HepG2 (cell line): ENCODE measurements around the gene DEPDC5. TPM values are rescaled to one million over a fixed set of nuclear protein-coding genes. Genes with fewer than 3 reads are reported as not detected.

ENCODE experiments used
- ATAC-seq: fragments of 200-7000 bp; cut with Tn5 transposase; 3 replicates; pipeline ENCODE4 v1.9.1; 2020; ENCODE audit warnings: mild to moderate bottlenecking, moderate library complexity
- BruUV-seq: library from RNA; stranded (reverse); fragments of 400-500 nt; replicated peaks from 2 replicates; lab custom pipeline; 2021; lab: Mats Ljungman, UMichigan
- CTCF ChIA-PET: fragments of 300-600 bp; formaldehyde crosslinking; extraction: SDS; loops from one replicate; lab custom pipeline; 2021; ENCODE audit warnings: low total read pairs, inconsistent platforms, low intra/inter-chr PET ratio; lab: Yijun Ruan, JAX
- POLR2A ChIA-PET: fragments of 350-600 bp; sonication (Branson Sonifier 250); formaldehyde crosslinking; loops from one replicate; lab custom pipeline; 2020; ENCODE audit warnings: antibody characterized with exemption, inconsistent platforms; lab: Yijun Ruan, JAX
- DNase-seq: peaks from one replicate; pipeline ENCODE4 v3.0.0-alpha.2; 2015; ENCODE audit warnings: low spot score
- FAIRE-seq: peaks from 3 replicates; lab custom pipeline; 2011; peaks lifted over from hg19 to GRCh38; lab: Jason Lieb, UNC
- H2AFZ ChIP-seq: one replicate; pipeline ENCODE4 v1.6.1; 2011; ENCODE audit warnings: low read length, inconsistent platforms
- H3K27ac ChIP-seq: fragments of 300-600 bp; 3 replicates; pipeline ENCODE4 v1.8.0; 2011; ENCODE audit warnings: mixed run types, mild to moderate bottlenecking, mixed read lengths, low read length, inconsistent platforms; ENCODE audit not compliant: insufficient read depth; ENCODE audit errors: extremely low read length
- H3K27me3 ChIP-seq, 2 experiments: fragments of 200-600 bp in 1 of 2; 2 replicates in 1 of 2; 3 replicates in 1 of 2; pipeline versions ENCODE4 v1.6.0 to v1.8.0; 2011; ENCODE audit warnings: low read length in 2 of 2, mild to moderate bottlenecking in 2 of 2, moderate library complexity in 2 of 2, inconsistent platforms in 1 of 2; ENCODE audit not compliant: insufficient read depth in 2 of 2, control insufficient read depth in 1 of 2
- H3K36me3 ChIP-seq, 2 experiments: fragments of 200-600 bp in 1 of 2; replicated peaks in 1 of 2; 2 replicates in 1 of 2; 3 replicates in 1 of 2; pipeline versions ENCODE4 v1.5.1 to v1.8.0; 2011; ENCODE audit warnings: low read length in 2 of 2, inconsistent platforms in 1 of 2; ENCODE audit not compliant: insufficient read depth in 2 of 2, control insufficient read depth in 1 of 2
- H3K4me1 ChIP-seq: 2 replicates; pipeline ENCODE4 v1.5.1; 2012; ENCODE audit warnings: low read length, inconsistent platforms; ENCODE audit not compliant: insufficient read depth
- H3K4me2 ChIP-seq: 2 replicates; pipeline ENCODE4 v1.6.0; 2011; ENCODE audit warnings: low read depth, low read length, inconsistent platforms
- H3K4me3 ChIP-seq, 3 experiments: fragments of 200-600 bp in 1 of 3; sonication (generic), shearing (Covaris generic) in 1 of 3; replicated peaks in 1 of 3; 2 replicates each; pipeline ENCODE4 v1.5.1; 2011 to 2016; ENCODE audit warnings: low read length in 3 of 3, inconsistent platforms in 2 of 3, low read depth in 2 of 3, mild to moderate bottlenecking in 2 of 3, control low read depth in 1 of 3, mixed read lengths in 1 of 3; ENCODE audit not compliant: insufficient read depth in 1 of 3
- H3K79me2 ChIP-seq: one replicate; pipeline ENCODE4 v1.6.1; 2011; ENCODE audit warnings: low read length, inconsistent platforms; ENCODE audit not compliant: insufficient read depth
- H3K9ac ChIP-seq: 2 replicates; pipeline ENCODE4 v1.6.0; 2011; ENCODE audit warnings: mild to moderate bottlenecking, low read depth, low read length, inconsistent platforms; ENCODE audit not compliant: insufficient read depth
- H3K9me3 ChIP-seq: 2 replicates; pipeline ENCODE4 v1.5.1; 2012; ENCODE audit warnings: mild to moderate bottlenecking, low read length
- H4K20me1 ChIP-seq: 2 replicates; pipeline ENCODE4 v1.6.0; 2011; ENCODE audit warnings: inconsistent platforms, mild to moderate bottlenecking, low read length, moderate library complexity; ENCODE audit not compliant: insufficient read depth
- AGO2 ChIP-seq: fragments of 200-400 bp; formaldehyde crosslinking; optimal IDR thresholded peaks from 2 replicates; pipeline ENCODE3; 2017; ENCODE audit warnings: mild to moderate bottlenecking, low read depth, low read length, moderate library complexity
- ATRX ChIP-seq: sonication (generic); formaldehyde crosslinking; IDR thresholded peaks from 2 replicates; pipeline ENCODE4 v1.4.0; 2020; ENCODE audit warnings: missing genetic modification reagents, borderline replicate concordance
- CBX2 ChIP-seq, 2 experiments: fragments of 200-600 bp in 1 of 2; sonication (generic); formaldehyde crosslinking in 1 of 2; IDR thresholded peaks; 2 replicates each; pipeline versions ENCODE4 v1.7.0 to v1.8.1; 2018 to 2022; ENCODE audit warnings: low read depth in 2 of 2, low read length in 1 of 2, mild to moderate bottlenecking in 1 of 2, missing genetic modification reagents in 1 of 2
- FOXA3 ChIP-seq: IDR thresholded peaks from 2 replicates; pipeline ENCODE4 v1.6.1; 2016; ENCODE audit warnings: missing genetic modification reagents, missing compliant biosample characterization
- HOXD1 ChIP-seq: sonication (generic); formaldehyde crosslinking; IDR thresholded peaks from 2 replicates; pipeline ENCODE4 v1.5.0; 2020; ENCODE audit warnings: missing genetic modification reagents
- KDM3A ChIP-seq: IDR thresholded peaks from 2 replicates; pipeline ENCODE4 v1.6.1; 2018; ENCODE audit warnings: low read depth, missing compliant biosample characterization
- NCOA2 ChIP-seq: sonication (generic); formaldehyde crosslinking; IDR thresholded peaks from 2 replicates; pipeline ENCODE4 v1.8.0; 2022; ENCODE audit warnings: inconsistent platforms
- TSC22D2 ChIP-seq: sonication (generic); formaldehyde crosslinking; IDR thresholded peaks from 2 replicates; pipeline ENCODE4 v1.5.1; 2020; ENCODE audit warnings: missing genetic modification reagents, mild to moderate bottlenecking, borderline replicate concordance
- ZNF230 ChIP-seq: sonication (generic); formaldehyde crosslinking; IDR thresholded peaks from 2 replicates; pipeline ENCODE4 v1.4.0; 2020; ENCODE audit warnings: mild to moderate bottlenecking, missing genetic modification reagents
- ZNF446 ChIP-seq: sonication (generic); formaldehyde crosslinking; IDR thresholded peaks from 2 replicates; pipeline ENCODE4 v1.5.0; 2020; ENCODE audit warnings: mild to moderate bottlenecking, missing genetic modification reagents
- ZNF607 ChIP-seq: sonication (generic); formaldehyde crosslinking; IDR thresholded peaks from 2 replicates; pipeline ENCODE4 v1.5.1; 2020; ENCODE audit warnings: missing genetic modification reagents, mild to moderate bottlenecking, borderline replicate concordance
- ZNF83 ChIP-seq: sonication (generic); formaldehyde crosslinking; IDR thresholded peaks from 2 replicates; pipeline ENCODE4 v1.4.0; 2020; ENCODE audit warnings: missing genetic modification reagents, mild to moderate bottlenecking, borderline replicate concordance
- ZZZ3 ChIP-seq: sonication (generic); formaldehyde crosslinking; IDR thresholded peaks from 2 replicates; pipeline ENCODE4 v1.4.0; 2020; ENCODE audit warnings: missing genetic modification reagents, mild to moderate bottlenecking, borderline replicate concordance
- WGBS: methylation state at CpG from one replicate; pipeline ENCODE4 v1.1.6; 2017; ENCODE audit warnings: low lambda C conversion rate; 5-methylcytosine and 5-hydroxymethylcytosine counted together
- in situ Hi-C: cut with HindIII; loops from 2 replicates; pipeline ENCODE4 v1.10.0; 2017; ENCODE audit warnings: low pct_unique_long_range_greater_than_20kb; ENCODE audit not compliant: extremely low pct_ligation_motif_present
- intact Hi-C: fragments of 100-400 bp; cut with micrococcal nuclease; formaldehyde crosslinking; loops from one replicate; pipeline ENCODE4 v1.10.0; 2022; ENCODE audit not compliant: unreplicated experiment
- polyA plus RNA-seq, 8 experiments: library from polyadenylated mRNA; depleted of rRNA in 3 of 8; stranded (reverse) in 7 of 8; unstranded in 1 of 8; fragments of >200 nt; fragmentation: Illumina TruSeq in 4 of 8; extraction: Trizol in 4 of 8; gene quantifications; 2 replicates each; pipeline versions ENCODE4 v1.2.1 to v1.2.3, GENCODE V29; 2011 to 2016; ENCODE audit warnings: low read depth in 4 of 8, missing spikeins in 1 of 8, mixed read lengths in 1 of 8; ENCODE audit not compliant: insufficient read depth in 1 of 8
- total RNA-seq, 5 experiments: library from RNA; depleted of rRNA; stranded (reverse); fragments of >200 nt; fragmentation: Illumina TruSeq; extraction: Trizol; gene quantifications; 2 replicates each; pipeline ENCODE4 v1.2.3, GENCODE V29; 2016; ENCODE audit warnings: low read depth in 1 of 5
- TF ChIP-seq, protein P1 (sequence below): sonication (generic); formaldehyde crosslinking; IDR thresholded peaks from 2 replicates; pipeline ENCODE4 v1.8.0; 2022; ENCODE audit warnings: mild to moderate bottlenecking, missing genetic modification reagents; ENCODE audit not compliant: insufficient replicate concordance
- TF ChIP-seq, protein P2 (sequence below): sonication (generic); formaldehyde crosslinking; IDR thresholded peaks from 2 replicates; pipeline ENCODE4 v1.4.0; 2020; ENCODE audit warnings: mild to moderate bottlenecking, missing genetic modification reagents
- TF ChIP-seq, protein P3 (sequence below): sonication (generic); formaldehyde crosslinking; IDR thresholded peaks from 2 replicates; pipeline ENCODE4 v1.9.0; 2022; ENCODE audit warnings: low read depth, missing genetic modification reagents

DEPDC5 gene
- total and polyA plus RNA-seq, 2 of the 13 experiments (the other 11 are each of a cell fraction or from before 2014, with no cell fraction given): 9.8 to 12.4 TPM

DNA sequence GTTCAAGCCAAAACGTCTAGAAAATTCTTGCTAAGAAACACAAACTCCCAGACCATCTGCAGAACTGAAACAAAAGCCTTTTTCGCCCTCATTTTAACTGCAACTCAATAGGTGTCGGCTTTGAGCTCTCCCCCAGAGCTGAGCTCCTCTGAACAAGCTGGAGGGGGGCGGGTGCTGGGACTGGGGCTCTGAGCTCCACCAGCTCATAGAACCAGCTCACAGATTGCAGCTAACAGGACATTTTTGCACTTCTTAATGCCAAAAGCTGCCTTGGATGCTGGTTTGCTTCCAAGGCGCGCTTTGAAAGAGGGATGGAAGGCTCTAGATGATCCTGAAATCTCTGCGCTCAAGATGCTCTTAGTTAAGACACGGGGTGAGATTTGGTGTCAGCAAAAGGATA lies 184.5 kb downstream of the DEPDC5 start:
- CTCF ChIA-PET: no interaction called here
- 57% methylated on average over 8 of the region's 8 CpGs for WGBS

More for the DNA sequence above, 184.5 kb downstream of the DEPDC5 start:
- Histone ChIP-seq H3K4me3 (no peak overlapping the region), H3K4me2 (no peak overlapping the region), H3K9me3 (no peaks in the 10 kb centered on the region), H3K9ac (no peak overlapping the region), H3K4me1 (peaks cover 42% of the 10 kb centered on the region), H3K36me3 (no peaks in the 10 kb centered on the region), H4K20me1 (no peaks in the 10 kb centered on the region), H3K27me3 (peaks cover 0 to 10% of the 10 kb centered on the region in 2 experiments; a peak in 1 of 5 replicates), H3K79me2 (no peaks in the 10 kb centered on the region), H3K27ac (no peak overlapping the region), H2AFZ (no peak overlapping the region)
- in situ Hi-C loops: no loop called here
- ATAC-seq: no peak
- TF ChIP-seq, protein P1, sequence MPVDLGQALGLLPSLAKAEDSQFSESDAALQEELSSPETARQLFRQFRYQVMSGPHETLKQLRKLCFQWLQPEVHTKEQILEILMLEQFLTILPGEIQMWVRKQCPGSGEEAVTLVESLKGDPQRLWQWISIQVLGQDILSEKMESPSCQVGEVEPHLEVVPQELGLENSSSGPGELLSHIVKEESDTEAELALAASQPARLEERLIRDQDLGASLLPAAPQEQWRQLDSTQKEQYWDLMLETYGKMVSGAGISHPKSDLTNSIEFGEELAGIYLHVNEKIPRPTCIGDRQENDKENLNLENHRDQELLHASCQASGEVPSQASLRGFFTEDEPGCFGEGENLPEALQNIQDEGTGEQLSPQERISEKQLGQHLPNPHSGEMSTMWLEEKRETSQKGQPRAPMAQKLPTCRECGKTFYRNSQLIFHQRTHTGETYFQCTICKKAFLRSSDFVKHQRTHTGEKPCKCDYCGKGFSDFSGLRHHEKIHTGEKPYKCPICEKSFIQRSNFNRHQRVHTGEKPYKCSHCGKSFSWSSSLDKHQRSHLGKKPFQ (CRISPR knock-in tag): no peak
- no peak for TF ChIP-seq FOXA3 (CRISPR knock-in tag)
- TF ChIP-seq KDM3A (CRISPR knock-in tag): no peak
- no peak for TF ChIP-seq ZNF83 (CRISPR knock-in tag)
- TF ChIP-seq TSC22D2 (CRISPR knock-in tag): no peak
- TF ChIP-seq, protein P2, sequence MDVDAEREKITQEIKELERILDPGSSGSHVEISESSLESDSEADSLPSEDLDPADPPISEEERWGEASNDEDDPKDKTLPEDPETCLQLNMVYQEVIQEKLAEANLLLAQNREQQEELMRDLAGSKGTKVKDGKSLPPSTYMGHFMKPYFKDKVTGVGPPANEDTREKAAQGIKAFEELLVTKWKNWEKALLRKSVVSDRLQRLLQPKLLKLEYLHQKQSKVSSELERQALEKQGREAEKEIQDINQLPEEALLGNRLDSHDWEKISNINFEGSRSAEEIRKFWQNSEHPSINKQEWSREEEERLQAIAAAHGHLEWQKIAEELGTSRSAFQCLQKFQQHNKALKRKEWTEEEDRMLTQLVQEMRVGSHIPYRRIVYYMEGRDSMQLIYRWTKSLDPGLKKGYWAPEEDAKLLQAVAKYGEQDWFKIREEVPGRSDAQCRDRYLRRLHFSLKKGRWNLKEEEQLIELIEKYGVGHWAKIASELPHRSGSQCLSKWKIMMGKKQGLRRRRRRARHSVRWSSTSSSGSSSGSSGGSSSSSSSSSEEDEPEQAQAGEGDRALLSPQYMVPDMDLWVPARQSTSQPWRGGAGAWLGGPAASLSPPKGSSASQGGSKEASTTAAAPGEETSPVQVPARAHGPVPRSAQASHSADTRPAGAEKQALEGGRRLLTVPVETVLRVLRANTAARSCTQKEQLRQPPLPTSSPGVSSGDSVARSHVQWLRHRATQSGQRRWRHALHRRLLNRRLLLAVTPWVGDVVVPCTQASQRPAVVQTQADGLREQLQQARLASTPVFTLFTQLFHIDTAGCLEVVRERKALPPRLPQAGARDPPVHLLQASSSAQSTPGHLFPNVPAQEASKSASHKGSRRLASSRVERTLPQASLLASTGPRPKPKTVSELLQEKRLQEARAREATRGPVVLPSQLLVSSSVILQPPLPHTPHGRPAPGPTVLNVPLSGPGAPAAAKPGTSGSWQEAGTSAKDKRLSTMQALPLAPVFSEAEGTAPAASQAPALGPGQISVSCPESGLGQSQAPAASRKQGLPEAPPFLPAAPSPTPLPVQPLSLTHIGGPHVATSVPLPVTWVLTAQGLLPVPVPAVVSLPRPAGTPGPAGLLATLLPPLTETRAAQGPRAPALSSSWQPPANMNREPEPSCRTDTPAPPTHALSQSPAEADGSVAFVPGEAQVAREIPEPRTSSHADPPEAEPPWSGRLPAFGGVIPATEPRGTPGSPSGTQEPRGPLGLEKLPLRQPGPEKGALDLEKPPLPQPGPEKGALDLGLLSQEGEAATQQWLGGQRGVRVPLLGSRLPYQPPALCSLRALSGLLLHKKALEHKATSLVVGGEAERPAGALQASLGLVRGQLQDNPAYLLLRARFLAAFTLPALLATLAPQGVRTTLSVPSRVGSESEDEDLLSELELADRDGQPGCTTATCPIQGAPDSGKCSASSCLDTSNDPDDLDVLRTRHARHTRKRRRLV (CRISPR knock-in tag): no peak
- TF ChIP-seq, protein P3, sequence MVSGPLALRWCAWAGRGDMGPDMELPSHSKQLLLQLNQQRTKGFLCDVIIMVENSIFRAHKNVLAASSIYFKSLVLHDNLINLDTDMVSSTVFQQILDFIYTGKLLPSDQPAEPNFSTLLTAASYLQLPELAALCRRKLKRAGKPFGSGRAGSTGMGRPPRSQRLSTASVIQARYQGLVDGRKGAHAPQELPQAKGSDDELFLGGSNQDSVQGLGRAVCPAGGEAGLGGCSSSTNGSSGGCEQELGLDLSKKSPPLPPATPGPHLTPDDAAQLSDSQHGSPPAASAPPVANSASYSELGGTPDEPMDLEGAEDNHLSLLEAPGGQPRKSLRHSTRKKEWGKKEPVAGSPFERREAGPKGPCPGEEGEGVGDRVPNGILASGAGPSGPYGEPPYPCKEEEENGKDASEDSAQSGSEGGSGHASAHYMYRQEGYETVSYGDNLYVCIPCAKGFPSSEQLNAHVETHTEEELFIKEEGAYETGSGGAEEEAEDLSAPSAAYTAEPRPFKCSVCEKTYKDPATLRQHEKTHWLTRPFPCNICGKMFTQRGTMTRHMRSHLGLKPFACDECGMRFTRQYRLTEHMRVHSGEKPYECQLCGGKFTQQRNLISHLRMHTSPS (CRISPR knock-in tag): no peak
- TF ChIP-seq ZNF607: no peak
- no peak for TF ChIP-seq ZNF230 (CRISPR knock-in tag)
- TF ChIP-seq ATRX: no peak
- TF ChIP-seq NCOA2 (CRISPR knock-in tag): no peak
- no peak for TF ChIP-seq HOXD1 (CRISPR knock-in tag)
- TF ChIP-seq AGO2: no peak
- no peak for TF ChIP-seq ZNF446
- TF ChIP-seq ZZZ3 (CRISPR knock-in tag): no peak
- no peak for TF ChIP-seq CBX2 (IDR thresholded peaks at IDR 0.05; ENCODE audit: low read depth, low read length)
- TF ChIP-seq CBX2 (CRISPR knock-in tag; IDR thresholded peaks at IDR 0.05; ENCODE audit: low read depth): no peak
- BruUV-seq: no TSS peak
- no peak for DNase-seq
- intact Hi-C loops: no loop called here
- no peak for FAIRE-seq
- POLR2A ChIA-PET: no interaction called here
